GM18517 (cell line): ENCODE measurements around the gene LMBR1L.

ENCODE experiments used
- ATAC-seq: cut with Tn5 transposase; IDR thresholded peaks from one replicate; pipeline ENCODE4 v1.9.1; 2021; ENCODE audit warnings: mild to moderate bottlenecking, moderate library complexity; ENCODE audit not compliant: unreplicated experiment

LMBR1L gene

DNA sequence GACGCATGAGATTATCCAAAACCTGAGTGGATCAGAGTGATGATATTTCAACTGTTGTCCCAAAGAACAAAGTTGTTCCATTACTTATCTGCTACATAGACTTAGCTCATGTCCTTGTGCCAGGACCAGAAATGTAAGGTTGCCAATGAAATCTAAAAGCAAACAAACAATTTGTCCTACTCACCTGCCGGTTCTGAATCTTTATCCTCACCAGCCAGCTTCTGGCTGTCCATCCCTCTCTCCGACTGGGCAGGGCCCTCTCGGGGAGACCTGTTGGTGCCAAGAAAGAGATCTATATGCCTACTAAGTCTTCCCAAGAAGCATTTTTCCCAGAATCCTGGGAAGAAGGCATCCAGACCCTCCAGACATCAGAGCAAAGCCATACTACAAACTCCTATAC lies 55.6 kb downstream of the LMBR1L start:
- no peak for ATAC-seq

DNA sequence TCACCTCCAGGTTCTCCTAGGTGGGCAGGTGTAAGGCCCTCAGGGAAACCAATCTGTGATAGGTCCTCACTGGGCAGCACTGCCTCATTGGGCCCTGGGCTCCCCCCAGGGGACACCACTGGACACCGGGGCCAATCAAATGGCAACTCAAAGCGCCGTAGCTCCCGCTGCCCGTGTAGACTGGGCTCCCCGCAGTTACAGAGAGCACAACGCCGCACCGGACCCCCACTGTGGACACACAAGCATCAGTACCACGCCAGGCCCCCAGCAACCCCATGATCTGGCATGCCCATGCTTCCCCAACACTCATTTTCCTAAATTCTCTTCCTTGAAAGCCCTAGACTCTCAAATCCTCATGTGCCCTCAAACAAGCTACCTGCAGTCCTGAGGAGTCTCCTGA lies 56.1 kb downstream of the LMBR1L start:
- no peak for ATAC-seq

DNA sequence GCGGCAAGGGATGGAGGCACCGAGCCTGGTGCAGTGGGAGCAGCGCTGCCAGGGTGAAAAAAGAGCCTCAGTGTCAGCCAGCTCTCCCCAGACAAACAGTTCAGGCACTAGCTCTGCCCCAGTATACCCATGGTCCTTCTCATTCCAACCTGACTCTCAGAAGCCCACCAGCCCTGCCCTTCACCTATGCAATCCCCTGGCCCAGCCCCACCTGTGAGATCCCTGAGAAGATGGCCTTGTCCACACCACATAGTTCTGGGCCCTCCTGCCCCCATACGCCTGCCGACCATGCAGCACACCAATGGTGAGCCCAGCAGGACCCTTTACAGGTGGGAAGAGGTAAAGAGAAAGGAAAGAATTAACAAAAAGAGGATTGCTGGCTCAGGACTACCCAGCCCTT lies 56.6 kb downstream of the LMBR1L start:
- no peak for ATAC-seq

DNA sequence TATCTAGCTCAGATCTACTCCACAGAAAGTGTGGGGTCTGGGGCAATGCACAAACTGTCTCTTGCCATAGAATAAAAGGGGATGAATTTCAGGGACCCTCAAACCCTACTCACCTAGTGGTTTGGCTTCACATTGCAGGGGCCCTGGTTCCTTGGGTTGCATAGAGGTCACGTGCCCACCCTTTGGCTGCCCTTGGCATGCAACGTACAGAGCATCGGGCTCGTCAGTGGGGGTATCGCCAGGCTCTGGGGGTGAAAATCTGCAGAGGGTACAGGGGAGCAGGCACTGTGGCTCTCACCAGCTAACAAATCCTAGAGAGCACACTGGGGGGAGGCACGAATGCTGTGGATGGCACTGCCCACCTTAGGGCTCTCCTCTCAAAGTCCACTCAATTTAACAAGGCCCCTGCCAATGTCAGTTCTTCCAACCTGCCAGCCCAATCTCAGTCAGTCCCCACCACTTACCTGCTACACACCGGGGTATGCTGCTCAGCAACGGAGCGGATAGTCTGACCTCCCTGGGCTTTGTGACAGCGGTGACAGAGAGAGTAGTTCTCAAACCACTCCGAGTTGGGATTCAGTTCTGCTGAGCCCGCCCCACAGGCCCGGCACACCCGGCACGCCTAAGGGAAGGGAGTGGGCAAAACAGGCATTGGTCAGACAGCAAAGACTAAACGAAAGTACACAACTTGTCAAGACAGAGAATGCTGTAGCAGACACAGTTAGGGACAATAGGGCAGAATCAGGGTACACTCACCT lies 58.0 kb downstream of the LMBR1L start:
- no peak for ATAC-seq

DNA sequence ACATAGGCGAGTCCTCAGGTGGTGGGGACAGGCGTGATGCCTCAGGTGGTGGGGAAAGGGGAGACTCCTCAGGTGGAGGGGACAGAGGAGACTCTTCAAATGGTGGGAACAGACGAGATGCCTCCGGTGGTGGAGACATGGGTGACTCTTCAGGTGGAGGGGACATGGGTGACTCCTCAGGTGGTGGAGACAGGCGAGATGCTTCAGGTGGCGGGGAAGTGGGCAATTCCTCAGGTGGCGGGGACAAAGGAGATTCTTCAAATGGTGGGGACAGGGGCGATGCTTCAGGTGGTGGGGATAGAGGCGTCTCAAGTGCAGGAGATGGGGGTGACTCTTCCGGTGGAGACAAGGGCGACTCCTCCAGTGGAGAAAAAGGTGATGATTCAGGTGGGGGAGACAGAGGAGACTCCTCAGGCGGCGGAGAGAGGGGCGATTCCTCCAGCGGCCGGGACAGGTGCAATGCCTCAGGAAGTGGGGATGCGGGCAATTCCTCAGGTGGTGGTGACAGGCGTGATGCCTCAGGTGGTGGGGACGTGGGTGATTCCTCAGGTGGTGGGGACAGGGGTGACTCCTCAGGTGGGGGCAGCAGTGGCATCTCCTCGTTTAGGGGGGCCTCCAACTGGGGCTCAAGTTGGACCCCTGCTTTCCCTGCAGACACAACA lies 58.7 kb downstream of the LMBR1L start:
- ATAC-seq = no peak

DNA sequence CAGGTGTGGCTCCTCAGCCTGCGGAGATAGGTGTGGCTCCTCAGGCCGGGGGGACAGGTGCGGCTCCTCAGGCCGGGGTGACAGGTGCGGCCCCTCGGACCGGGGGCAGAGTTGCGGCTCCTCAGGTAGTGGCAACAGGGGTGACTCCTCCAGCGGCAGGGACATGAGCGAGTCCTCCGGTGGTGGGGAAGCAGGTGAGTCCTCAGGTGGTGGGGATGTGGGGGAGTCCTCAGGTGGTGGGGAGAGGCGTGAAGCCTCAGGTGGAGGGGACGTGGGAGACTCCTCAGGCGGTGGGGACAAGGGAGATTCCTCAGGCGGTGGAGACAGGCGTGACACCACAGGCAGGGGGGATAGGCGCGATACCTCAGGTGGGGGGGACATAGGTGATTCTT lies 59.3 kb downstream of the LMBR1L start:
- no peak for ATAC-seq

DNA sequence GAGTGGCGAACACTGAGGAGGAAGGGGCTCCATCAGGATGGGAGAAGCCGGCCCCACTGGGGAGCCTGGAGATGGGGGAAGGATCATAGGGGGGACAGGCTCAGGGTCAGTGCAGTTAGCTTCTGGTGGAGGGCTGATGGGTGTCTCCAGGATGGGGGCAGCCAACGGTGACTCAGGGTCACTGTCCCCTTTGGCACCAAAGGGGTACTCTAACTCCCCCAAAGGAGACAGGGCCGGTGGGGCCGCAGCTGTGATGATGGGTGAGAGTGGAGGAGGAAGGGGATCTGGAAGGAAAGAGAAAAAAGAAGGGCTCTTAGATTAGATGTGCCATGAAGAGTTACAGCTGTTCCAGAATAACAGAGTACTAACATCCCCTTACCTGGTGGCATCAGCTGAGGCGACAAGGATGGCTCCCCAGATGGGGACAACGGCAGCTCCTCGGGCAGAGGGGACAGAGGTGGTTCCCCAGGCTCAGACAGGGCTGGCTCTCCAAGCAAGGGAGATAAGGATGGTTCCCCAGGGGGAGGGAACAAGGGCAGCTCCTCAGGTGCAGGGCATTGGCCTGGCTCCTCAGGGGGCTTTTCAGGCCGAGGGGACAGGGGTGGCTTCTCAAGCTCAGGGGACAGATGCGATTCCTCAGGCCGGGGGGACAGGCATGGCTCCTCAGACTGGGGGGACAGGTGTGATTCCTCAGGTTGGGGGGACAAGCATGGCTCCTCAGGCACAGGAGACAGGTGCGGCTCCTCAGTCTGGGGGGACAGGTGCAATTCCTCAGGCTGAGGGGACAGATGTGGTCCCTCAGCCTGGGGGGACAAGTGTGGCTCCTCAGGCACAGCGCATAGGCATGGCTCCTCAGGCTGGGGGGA lies 59.9 kb downstream of the LMBR1L start:
- no peak for ATAC-seq

DNA sequence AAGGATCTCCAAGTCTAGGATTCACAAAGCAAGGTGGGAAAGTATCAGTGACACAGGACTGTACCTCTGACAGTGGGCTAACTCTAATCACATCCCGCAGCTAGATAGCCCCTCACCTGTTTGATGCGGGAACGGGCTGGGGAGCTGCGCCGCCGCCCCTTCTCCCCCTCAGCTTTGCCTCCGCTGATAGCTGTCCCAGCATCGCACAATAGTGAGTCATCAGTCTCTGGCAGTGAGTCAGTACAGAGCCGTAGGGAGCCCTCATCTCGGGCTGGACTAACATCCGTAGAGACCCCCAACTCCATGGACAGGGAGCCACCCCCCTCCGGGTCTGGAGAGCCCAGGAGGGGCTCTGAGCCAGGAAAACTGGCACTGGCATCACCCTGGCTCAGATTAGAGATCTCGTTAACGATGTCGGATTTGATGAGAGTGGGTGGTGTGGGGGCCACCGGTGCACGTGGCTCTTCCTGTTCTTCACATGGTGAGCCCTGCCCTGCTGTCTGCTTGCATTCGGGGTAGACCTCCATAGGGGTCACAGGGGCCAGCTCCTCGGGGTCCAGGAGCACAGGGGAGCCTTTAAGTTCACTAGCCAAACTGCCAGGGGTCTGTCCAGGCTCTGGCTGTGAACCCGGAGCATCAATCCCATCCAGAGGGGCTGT lies 61.0 kb downstream of the LMBR1L start:
- no peak for ATAC-seq

DNA sequence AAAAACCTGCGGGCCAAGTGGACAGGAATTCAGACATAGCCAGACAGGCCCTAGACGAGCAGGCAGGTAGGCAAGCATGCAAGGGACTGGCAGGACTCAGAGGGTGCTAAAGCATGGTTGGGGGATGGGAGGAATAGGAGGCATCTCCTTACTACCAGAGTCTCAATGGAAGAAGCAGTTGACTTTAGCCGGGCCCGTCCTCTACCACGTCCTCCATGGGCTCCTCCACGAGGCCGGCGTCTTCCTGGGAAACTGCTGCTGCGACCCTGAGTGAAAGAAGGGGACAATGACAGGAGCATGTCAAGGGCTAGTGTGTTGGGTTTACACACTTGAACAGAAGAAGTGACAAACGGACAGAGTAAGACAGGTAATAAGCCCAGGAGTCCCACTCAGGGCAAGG lies 61.7 kb downstream of the LMBR1L start:
- ATAC-seq = no peak
